ENCODE results near the gene RMND5B.

RMND5B gene

GRCh38 chr5:178108966-178109365 is 21.8 kb upstream of the RMND5B start:
- TF ChIP-seq REST (IDR thresholded peaks at IDR 0.05; ENCODE audit: low read depth) (no peak), TAF1 (IDR thresholded peaks at IDR 0.05; ENCODE audit: low read depth) (no peak), TEAD4 (IDR thresholded peaks at IDR 0.05) (peak; percentile 45; the same call in 1 of the 2 replicates), NFIC (IDR thresholded peaks at IDR 0.05) (peak; percentile 83), EGR1 (IDR thresholded peaks at IDR 0.05) (no peak), YY1 (IDR thresholded peaks at IDR 0.05; ENCODE audit: low read depth) (no peak)

- TF ChIP-seq YY1 (IDR thresholded peaks at IDR 0.05; ENCODE audit: low read depth) = no peak
- no peak for TF ChIP-seq TAF1 (IDR thresholded peaks at IDR 0.05; ENCODE audit: low read depth)
- no peak for TF ChIP-seq RAD21 (IDR thresholded peaks at IDR 0.05; ENCODE audit: low read depth)
- no peak for TF ChIP-seq CREB1 (IDR thresholded peaks at IDR 0.05; ENCODE audit: low read depth)
- no peak for TF ChIP-seq REST (IDR thresholded peaks at IDR 0.05; ENCODE audit: low read depth)
- no peak for TF ChIP-seq CEBPB (IDR thresholded peaks at IDR 0.05)
- TF ChIP-seq ZBTB7A (IDR thresholded peaks at IDR 0.05; ENCODE audit: low read depth) = no peak
- no peak for TF ChIP-seq EGR1 (IDR thresholded peaks at IDR 0.05)
- TF ChIP-seq TEAD4 (IDR thresholded peaks at IDR 0.05) = no peak
- no peak for TF ChIP-seq FOXM1 (IDR thresholded peaks at IDR 0.05; ENCODE audit: borderline replicate concordance, low read depth)
These were observed 20.3 kb upstream of the RMND5B start for GRCh38 chr5:178110511-178110910.

- TF ChIP-seq TAF1 (IDR thresholded peaks at IDR 0.05; ENCODE audit: low read depth) (no peak), FOXM1 (IDR thresholded peaks at IDR 0.05; ENCODE audit: borderline replicate concordance, low read depth) (no peak)
These were observed 18.9 kb upstream of the RMND5B start for GRCh38 chr5:178111925-178112324.

- TF ChIP-seq REST (IDR thresholded peaks at IDR 0.05; ENCODE audit: low read depth) (no peak), USF1 (IDR thresholded peaks at IDR 0.05) (no peak)
These were observed 18.3 kb upstream of the RMND5B start for GRCh38 chr5:178112545-178112944.

GRCh38 chr5:178113141-178113787 is 17.6 kb upstream of the RMND5B start, which contains the start of gene N4BP3:
TSS of gene N4BP3 (plus strand) at chr5:178113532. CDS start at chr5:178119584, 6,052 bp downstream.
- TF ChIP-seq RAD21 (IDR thresholded peaks at IDR 0.05; ENCODE audit: low read depth) (no peak), REST (IDR thresholded peaks at IDR 0.05; ENCODE audit: low read depth) (no peak), EGR1 (IDR thresholded peaks at IDR 0.05) (peak; percentile 28; the same call in 1 of the 2 replicates), TEAD4 (IDR thresholded peaks at IDR 0.05) (0 out of 2 replicates have a peak, but pooled peaks have one; percentile 3), CEBPB (IDR thresholded peaks at IDR 0.05) (no peak), MAX (IDR thresholded peaks at IDR 0.05) (peak; percentile 60; the same call in 1 of the 2 replicates)

Data from Ishikawa (cell line).